Progenitor cell of endocrine pancreas (in vitro differentiated cells): ENCODE results near the gene MOB2. TPM values are rescaled to one million over a fixed set of nuclear protein-coding genes. Genes with fewer than 3 reads are reported as not detected.

Experiments used
- DNase-seq: peaks from one replicate; pipeline ENCODE4 v3.0.0; 2021; ENCODE audit warnings: low spot score; ENCODE audit not compliant: unreplicated experiment
- H3K27ac Mint-ChIP-seq: 2 replicates; pipeline ENCODE4 v1.8.0; 2021; ENCODE audit warnings: mild to moderate bottlenecking, moderate library complexity, mixed read lengths
- H3K27me3 Mint-ChIP-seq: 2 replicates; pipeline ENCODE4 v1.8.0; 2021; ENCODE audit warnings: mixed read lengths
- H3K36me3 Mint-ChIP-seq: 2 replicates; pipeline ENCODE4 v1.8.0; 2022; ENCODE audit warnings: mixed read lengths; ENCODE audit not compliant: insufficient read depth
- H3K4me1 Mint-ChIP-seq: 2 replicates; pipeline ENCODE4 v1.8.0; 2021; ENCODE audit warnings: low read depth, mixed read lengths
- H3K4me3 Mint-ChIP-seq: 2 replicates; pipeline ENCODE4 v1.8.0; 2021; ENCODE audit warnings: low read depth, mild to moderate bottlenecking, moderate library complexity, mixed read lengths
- H3K9me3 Mint-ChIP-seq: 2 replicates; pipeline ENCODE4 v1.8.0; 2021; ENCODE audit warnings: low read depth, mixed read lengths
- total RNA-seq: library from RNA; stranded (reverse); gene quantifications from 2 replicates; pipeline ENCODE4 v1.2.1, GENCODE V29; 2021
- TF ChIP-seq, protein P1 (sequence below): fragments of 200-600 bp; sonication (generic); IDR thresholded peaks from one replicate; pipeline ENCODE4 v1.5.0; 2021; ENCODE audit warnings: antibody characterized with exemption, mild to moderate bottlenecking; ENCODE audit not compliant: unreplicated experiment

MOB2 gene
- total RNA-seq, 1 donor from 2014 or later: 33.3 TPM

DNA sequence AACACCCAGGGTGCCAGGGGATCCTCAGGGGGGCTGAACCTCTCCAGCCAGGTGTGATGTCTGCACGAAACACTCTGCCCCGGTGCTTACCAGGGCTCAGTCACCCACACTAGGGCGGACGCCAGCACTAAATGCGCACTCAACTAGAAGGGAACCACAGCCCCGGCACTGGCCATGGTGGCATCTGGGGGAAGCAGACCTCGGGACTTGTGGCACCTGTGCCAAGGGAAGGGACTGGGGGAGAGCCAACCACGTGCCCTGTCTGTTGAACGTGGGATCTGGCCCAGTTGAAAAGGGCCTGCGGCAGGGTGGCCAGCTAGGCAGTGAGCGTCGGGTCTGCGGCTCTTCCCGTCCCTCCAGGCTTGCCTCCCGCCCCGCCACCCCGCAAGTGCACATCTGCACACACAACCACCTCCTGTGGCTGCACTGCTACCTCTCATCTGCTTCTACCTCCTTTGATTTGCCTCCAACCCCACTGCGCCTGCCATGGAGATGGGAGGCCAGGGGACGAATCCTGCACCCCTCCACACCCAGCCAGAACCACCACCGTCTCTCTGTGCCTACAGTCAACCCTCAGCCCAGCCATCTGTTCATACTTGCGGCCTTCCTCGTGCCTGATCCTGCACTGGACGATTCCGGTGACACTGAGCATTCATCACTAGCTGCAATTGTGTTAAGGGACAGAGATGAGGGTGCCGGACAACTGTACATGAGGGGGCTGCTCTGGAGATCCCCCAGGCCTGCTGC, 15.0 kb upstream of the MOB2 start:
- no peak for DNase-seq
- no peak overlapping the region for H3K4me3 Mint-ChIP-seq
- H3K27ac Mint-ChIP-seq: no peak overlapping the region
- H3K27me3 Mint-ChIP-seq: no peaks in the 10 kb centered on the region
- no peaks in the 10 kb centered on the region for H3K9me3 Mint-ChIP-seq
- no peaks in the 10 kb centered on the region for H3K4me1 Mint-ChIP-seq
- TF ChIP-seq, protein P1, sequence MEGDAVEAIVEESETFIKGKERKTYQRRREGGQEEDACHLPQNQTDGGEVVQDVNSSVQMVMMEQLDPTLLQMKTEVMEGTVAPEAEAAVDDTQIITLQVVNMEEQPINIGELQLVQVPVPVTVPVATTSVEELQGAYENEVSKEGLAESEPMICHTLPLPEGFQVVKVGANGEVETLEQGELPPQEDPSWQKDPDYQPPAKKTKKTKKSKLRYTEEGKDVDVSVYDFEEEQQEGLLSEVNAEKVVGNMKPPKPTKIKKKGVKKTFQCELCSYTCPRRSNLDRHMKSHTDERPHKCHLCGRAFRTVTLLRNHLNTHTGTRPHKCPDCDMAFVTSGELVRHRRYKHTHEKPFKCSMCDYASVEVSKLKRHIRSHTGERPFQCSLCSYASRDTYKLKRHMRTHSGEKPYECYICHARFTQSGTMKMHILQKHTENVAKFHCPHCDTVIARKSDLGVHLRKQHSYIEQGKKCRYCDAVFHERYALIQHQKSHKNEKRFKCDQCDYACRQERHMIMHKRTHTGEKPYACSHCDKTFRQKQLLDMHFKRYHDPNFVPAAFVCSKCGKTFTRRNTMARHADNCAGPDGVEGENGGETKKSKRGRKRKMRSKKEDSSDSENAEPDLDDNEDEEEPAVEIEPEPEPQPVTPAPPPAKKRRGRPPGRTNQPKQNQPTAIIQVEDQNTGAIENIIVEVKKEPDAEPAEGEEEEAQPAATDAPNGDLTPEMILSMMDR: no peak
- peaks cover 6% of the 10 kb centered on the region for H3K36me3 Mint-ChIP-seq

GRCh38 chr11:1500466-1501420, 14.2 kb upstream of the MOB2 start:
- Mint-ChIP-seq H3K4me3 (no peak overlapping the region), H3K36me3 (peaks cover 7% of the 10 kb centered on the region), H3K27ac (no peak overlapping the region), H3K27me3 (no peaks in the 10 kb centered on the region), H3K4me1 (no peaks in the 10 kb centered on the region), H3K9me3 (peaks cover 3% of the 10 kb centered on the region)
- DNase-seq: no peak
- TF ChIP-seq, protein P1: no peak

- no peak for DNase-seq
- no peaks in the 10 kb centered on the region for H3K4me1 Mint-ChIP-seq
- no peak overlapping the region for H3K27ac Mint-ChIP-seq
- H3K27me3 Mint-ChIP-seq: no peaks in the 10 kb centered on the region
- H3K9me3 Mint-ChIP-seq: peaks cover 6% of the 10 kb centered on the region
- no peak overlapping the region for H3K4me3 Mint-ChIP-seq
- peaks cover 7% of the 10 kb centered on the region for H3K36me3 Mint-ChIP-seq
- TF ChIP-seq, protein P1: no peak
These were observed 13.3 kb upstream of the MOB2 start for GRCh38 chr11:1499899-1500298.

- DNase-seq: no peak
- TF ChIP-seq, protein P1: no peak
- Mint-ChIP-seq H3K36me3 (peaks cover 8% of the 10 kb centered on the region), H3K4me3 (no peak overlapping the region), H3K4me1 (peaks cover 4% of the 10 kb centered on the region), H3K27me3 (no peaks in the 10 kb centered on the region), H3K27ac (no peak overlapping the region), H3K9me3 (peaks cover 6% of the 10 kb centered on the region)
These were observed 12.8 kb upstream of the MOB2 start for GRCh38 chr11:1499261-1499890.

DNA sequence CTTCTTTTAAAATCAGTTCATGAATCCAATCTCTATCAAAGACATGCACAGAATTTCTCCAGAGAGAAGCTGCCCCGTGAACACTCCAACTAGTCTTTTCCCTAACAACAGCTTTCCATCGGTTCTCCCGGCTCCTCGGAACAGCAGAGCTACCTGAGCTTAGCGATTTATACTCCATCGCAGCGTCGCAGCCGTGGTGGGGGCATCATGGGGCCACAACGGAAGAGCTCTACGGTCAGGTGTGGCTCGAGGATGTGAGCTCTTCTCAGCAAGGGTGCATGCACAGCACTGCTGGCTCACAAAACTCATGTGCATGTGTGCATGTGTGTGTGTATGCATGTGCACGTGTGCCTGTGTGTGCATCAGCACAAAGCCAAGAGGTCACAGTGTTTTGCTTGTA, 11.7 kb upstream of the MOB2 start:
- DNase-seq: no peak

More for the DNA sequence above, 11.7 kb upstream of the MOB2 start:
- no peaks in the 10 kb centered on the region for H3K27me3 Mint-ChIP-seq
- TF ChIP-seq, protein P1: no peak
- peaks cover 4% of the 10 kb centered on the region for H3K4me1 Mint-ChIP-seq
- H3K27ac Mint-ChIP-seq: no peak overlapping the region
- peaks cover 6% of the 10 kb centered on the region for H3K9me3 Mint-ChIP-seq
- H3K4me3 Mint-ChIP-seq: no peak overlapping the region
- peaks cover 8% of the 10 kb centered on the region for H3K36me3 Mint-ChIP-seq
